SK-N-SH treated with all-trans-retinoic acid at 6 μM for 48 hours (cell line): ENCODE measurements around the gene CAST.

Experiments
- ATAC-seq: fragments of 200-7000 bp; cut with Tn5 transposase; 3 replicates; pipeline ENCODE4 v1.9.1; 2020; ENCODE audit warnings: mild to moderate bottlenecking, moderate library complexity
- ARNTL ChIP-seq: fragments of 450-650 bp; formaldehyde crosslinking; IDR thresholded peaks from 2 replicates; pipeline ENCODE4 v1.5.0; 2020; ENCODE audit warnings: low read depth, mild to moderate bottlenecking, moderate library complexity, borderline replicate concordance
- CSDC2 ChIP-seq: fragments of 250-450 bp; sonication (Bioruptor Pico); IDR thresholded peaks from 2 replicates; pipeline ENCODE4 v1.5.0; 2020; ENCODE audit warnings: mild to moderate bottlenecking, moderate library complexity
- GLIS3 ChIP-seq: fragments of 250-450 bp; sonication (Bioruptor Pico); IDR thresholded peaks from 2 replicates; pipeline ENCODE4 v1.5.0; 2020; ENCODE audit warnings: mild to moderate bottlenecking, moderate library complexity
- ISL1 ChIP-seq: fragments of 250-450 bp; sonication (Bioruptor Pico); IDR thresholded peaks from 2 replicates; pipeline ENCODE4 v2.1.2; 2022; ENCODE audit warnings: mild to moderate bottlenecking, moderate library complexity
- OSR1 ChIP-seq: fragments of 250-450 bp; sonication (Bioruptor Pico); IDR thresholded peaks from 2 replicates; pipeline ENCODE4 v1.8.0; 2022; ENCODE audit warnings: moderate library complexity, mild to moderate bottlenecking, inconsistent platforms
- PPARA ChIP-seq: fragments of 250-450 bp; sonication (Bioruptor Pico); IDR thresholded peaks from 2 replicates; pipeline ENCODE4 v1.5.0; 2020; ENCODE audit warnings: mild to moderate bottlenecking, borderline replicate concordance
- RARB ChIP-seq: fragments of 250-450 bp; sonication (Bioruptor Pico); IDR thresholded peaks from 2 replicates; pipeline ENCODE4 v1.8.0; 2021; ENCODE audit warnings: mild to moderate bottlenecking, moderate library complexity
- SNAI2 ChIP-seq: fragments of 250-450 bp; sonication (Bioruptor Pico); IDR thresholded peaks from 2 replicates; pipeline ENCODE4 v1.5.0; 2020; ENCODE audit warnings: mild to moderate bottlenecking, moderate library complexity
- TCF4 ChIP-seq: fragments of 250-450 bp; sonication (Bioruptor Pico); IDR thresholded peaks from 2 replicates; pipeline ENCODE4 v1.8.0; 2021; ENCODE audit warnings: mild to moderate bottlenecking, moderate library complexity, borderline replicate concordance
- TOX ChIP-seq: fragments of 250-450 bp; sonication (Bioruptor Pico); IDR thresholded peaks from 2 replicates; pipeline ENCODE4 v1.8.0; 2021; ENCODE audit warnings: mild to moderate bottlenecking, moderate library complexity, borderline replicate concordance
- ZC3H10 ChIP-seq: fragments of 250-450 bp; sonication (Bioruptor Pico); IDR thresholded peaks from 2 replicates; pipeline ENCODE4 v1.5.1; 2021; ENCODE audit warnings: mild to moderate bottlenecking, moderate library complexity
- ZFP30 ChIP-seq: fragments of 450-650 bp; formaldehyde crosslinking; IDR thresholded peaks from 2 replicates; pipeline ENCODE4 v1.5.0; 2022; ENCODE audit warnings: mild to moderate bottlenecking, moderate library complexity
- ZNF565 ChIP-seq: fragments of 450-650 bp; formaldehyde crosslinking; conservative IDR thresholded peaks from 2 replicates; pipeline ENCODE4 v1.5.0; 2020; ENCODE audit warnings: low read depth, mild to moderate bottlenecking, moderate library complexity
- ZNF70 ChIP-seq: fragments of 450-650 bp; formaldehyde crosslinking; IDR thresholded peaks from 2 replicates; pipeline ENCODE4 v1.5.0; 2020; ENCODE audit warnings: mild to moderate bottlenecking, moderate library complexity
- ZNF8 ChIP-seq: fragments of 450-650 bp; formaldehyde crosslinking; IDR thresholded peaks from 2 replicates; pipeline ENCODE4 v1.5.0; 2020; ENCODE audit warnings: mild to moderate bottlenecking, moderate library complexity
- TF ChIP-seq, protein P1 (sequence below): fragments of 250-450 bp; sonication (Bioruptor Pico); IDR thresholded peaks from 2 replicates; pipeline ENCODE4 v1.5.1; 2021; ENCODE audit warnings: mild to moderate bottlenecking, moderate library complexity
- TF ChIP-seq, protein P2 (sequence below): fragments of 250-450 bp; sonication (Bioruptor Pico); IDR thresholded peaks from 2 replicates; pipeline ENCODE4 v1.8.0; 2021; ENCODE audit warnings: low read depth, mild to moderate bottlenecking, moderate library complexity, borderline replicate concordance
- TF ChIP-seq, protein P3 (sequence below): fragments of 250-450 bp; sonication (Bioruptor Pico); IDR thresholded peaks from 2 replicates; pipeline ENCODE4 v1.8.0; 2020; ENCODE audit warnings: mild to moderate bottlenecking, moderate library complexity, borderline replicate concordance

CAST gene

DNA sequence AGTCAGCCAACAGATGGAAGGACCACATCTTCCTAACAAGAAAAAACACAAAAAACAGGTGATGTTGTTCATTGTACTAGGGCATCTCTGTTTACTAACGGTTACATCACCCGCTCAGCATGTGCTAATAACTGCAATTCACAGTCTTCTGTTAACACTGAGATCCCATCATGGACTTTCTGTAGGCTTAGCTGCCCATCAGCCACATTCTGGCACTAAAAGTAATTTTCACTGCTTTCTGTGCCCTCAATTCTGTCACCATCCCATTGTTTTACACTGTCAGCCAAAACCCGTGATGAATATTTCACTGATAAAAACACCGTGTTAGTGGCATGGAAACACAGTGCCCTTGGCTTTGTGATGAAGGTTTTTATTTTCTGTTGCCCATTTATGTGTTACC is 64.6 kb downstream of the CAST start (continued):
- TF ChIP-seq, protein P1, sequence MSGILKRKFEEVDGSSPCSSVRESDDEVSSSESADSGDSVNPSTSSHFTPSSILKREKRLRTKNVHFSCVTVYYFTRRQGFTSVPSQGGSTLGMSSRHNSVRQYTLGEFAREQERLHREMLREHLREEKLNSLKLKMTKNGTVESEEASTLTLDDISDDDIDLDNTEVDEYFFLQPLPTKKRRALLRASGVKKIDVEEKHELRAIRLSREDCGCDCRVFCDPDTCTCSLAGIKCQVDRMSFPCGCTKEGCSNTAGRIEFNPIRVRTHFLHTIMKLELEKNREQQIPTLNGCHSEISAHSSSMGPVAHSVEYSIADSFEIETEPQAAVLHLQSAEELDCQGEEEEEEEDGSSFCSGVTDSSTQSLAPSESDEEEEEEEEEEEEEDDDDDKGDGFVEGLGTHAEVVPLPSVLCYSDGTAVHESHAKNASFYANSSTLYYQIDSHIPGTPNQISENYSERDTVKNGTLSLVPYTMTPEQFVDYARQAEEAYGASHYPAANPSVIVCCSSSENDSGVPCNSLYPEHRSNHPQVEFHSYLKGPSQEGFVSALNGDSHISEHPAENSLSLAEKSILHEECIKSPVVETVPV (CRISPR knock-in tag), result no peak
- TF ChIP-seq ZNF565 (CRISPR knock-in tag) (no peak), TOX (CRISPR knock-in tag) (no peak), GLIS3 (no peak), ZFP30 (CRISPR knock-in tag) (no peak)
- TF ChIP-seq, protein P2, sequence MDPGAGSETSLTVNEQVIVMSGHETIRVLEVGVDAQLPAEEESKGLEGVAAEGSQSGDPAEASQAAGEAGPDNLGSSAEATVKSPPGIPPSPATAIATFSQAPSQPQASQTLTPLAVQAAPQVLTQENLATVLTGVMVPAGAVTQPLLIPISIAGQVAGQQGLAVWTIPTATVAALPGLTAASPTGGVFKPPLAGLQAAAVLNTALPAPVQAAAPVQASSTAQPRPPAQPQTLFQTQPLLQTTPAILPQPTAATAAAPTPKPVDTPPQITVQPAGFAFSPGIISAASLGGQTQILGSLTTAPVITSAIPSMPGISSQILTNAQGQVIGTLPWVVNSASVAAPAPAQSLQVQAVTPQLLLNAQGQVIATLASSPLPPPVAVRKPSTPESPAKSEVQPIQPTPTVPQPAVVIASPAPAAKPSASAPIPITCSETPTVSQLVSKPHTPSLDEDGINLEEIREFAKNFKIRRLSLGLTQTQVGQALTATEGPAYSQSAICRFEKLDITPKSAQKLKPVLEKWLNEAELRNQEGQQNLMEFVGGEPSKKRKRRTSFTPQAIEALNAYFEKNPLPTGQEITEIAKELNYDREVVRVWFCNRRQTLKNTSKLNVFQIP (CRISPR knock-in tag), result no peak

GRCh38 chr5:96729156-96729555 is 67.0 kb downstream of the CAST start:
- no peak for TF ChIP-seq ZFP30 (CRISPR knock-in tag)
- no peak for TF ChIP-seq RARB (CRISPR knock-in tag)
- TF ChIP-seq, all 23 proteins: peak for 0
- ATAC-seq, result no peak

- TF ChIP-seq GLIS3 (no peak), CSDC2 (CRISPR knock-in tag) (no peak), ARNTL (CRISPR knock-in tag) (no peak), TCF4 (CRISPR knock-in tag) (no peak), ZNF8 (CRISPR knock-in tag) (no peak), ZC3H10 (no peak), ZFP30 (CRISPR knock-in tag) (no peak), TOX (CRISPR knock-in tag) (no peak), ZNF70 (no peak), PPARA (CRISPR knock-in tag) (no peak), ZNF565 (CRISPR knock-in tag) (no peak), ISL1 (CRISPR knock-in tag) (no peak), SNAI2 (CRISPR knock-in tag) (no peak)
- TF ChIP-seq, protein P3, sequence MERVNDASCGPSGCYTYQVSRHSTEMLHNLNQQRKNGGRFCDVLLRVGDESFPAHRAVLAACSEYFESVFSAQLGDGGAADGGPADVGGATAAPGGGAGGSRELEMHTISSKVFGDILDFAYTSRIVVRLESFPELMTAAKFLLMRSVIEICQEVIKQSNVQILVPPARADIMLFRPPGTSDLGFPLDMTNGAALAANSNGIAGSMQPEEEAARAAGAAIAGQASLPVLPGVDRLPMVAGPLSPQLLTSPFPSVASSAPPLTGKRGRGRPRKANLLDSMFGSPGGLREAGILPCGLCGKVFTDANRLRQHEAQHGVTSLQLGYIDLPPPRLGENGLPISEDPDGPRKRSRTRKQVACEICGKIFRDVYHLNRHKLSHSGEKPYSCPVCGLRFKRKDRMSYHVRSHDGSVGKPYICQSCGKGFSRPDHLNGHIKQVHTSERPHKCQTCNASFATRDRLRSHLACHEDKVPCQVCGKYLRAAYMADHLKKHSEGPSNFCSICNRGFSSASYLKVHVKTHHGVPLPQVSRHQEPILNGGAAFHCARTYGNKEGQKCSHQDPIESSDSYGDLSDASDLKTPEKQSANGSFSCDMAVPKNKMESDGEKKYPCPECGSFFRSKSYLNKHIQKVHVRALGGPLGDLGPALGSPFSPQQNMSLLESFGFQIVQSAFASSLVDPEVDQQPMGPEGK, result no peak
- TF ChIP-seq, protein P1 (CRISPR knock-in tag), result no peak
- no peak for ATAC-seq
These were observed 68.4 kb downstream of the CAST start for GRCh38 chr5:96730586-96730985.

- TF ChIP-seq ZC3H10 (no peak), PPARA (CRISPR knock-in tag) (no peak), GLIS3 (no peak), OSR1 (CRISPR knock-in tag) (no peak)
- TF ChIP-seq, protein P1 (CRISPR knock-in tag), result no peak
- no peak for ATAC-seq
These were observed 71.8 kb downstream of the CAST start for GRCh38 chr5:96733771-96734500.
